SH-SY5Y (cell line): ENCODE data around the gene WDR3.

Experiments
- GATA2 ChIP-seq: IDR thresholded peaks from 2 replicates; pipeline ENCODE4 v1.6.1; 2011; ENCODE audit warnings: mild to moderate bottlenecking, low read depth, low read length
- GATA3 ChIP-seq: IDR thresholded peaks from 2 replicates; pipeline ENCODE4 v1.6.1; 2011; ENCODE audit warnings: low read depth, mild to moderate bottlenecking, low read length, moderate library complexity

DNA sequence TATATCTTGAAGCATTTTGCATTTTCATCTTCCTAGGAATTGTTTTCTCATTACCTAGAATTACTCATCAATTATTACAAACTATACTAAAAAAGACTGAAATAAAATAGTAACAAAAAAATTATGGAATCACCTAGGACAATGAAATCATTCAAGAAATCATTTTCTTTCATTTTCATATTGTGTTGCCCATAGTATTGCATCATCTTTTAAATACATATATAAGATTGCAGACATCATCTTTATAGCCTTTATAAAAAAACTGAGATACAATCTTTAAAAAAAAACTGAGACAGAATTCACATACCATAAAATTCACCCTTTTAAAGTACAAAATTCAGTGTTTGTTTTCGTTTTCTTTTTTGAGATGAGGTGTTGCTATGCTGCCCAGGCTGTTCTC lies 29.7 kb upstream of the WDR3 start:
- TF ChIP-seq GATA2 (no peak), GATA3 (no peak)
